HEK293 (cell line): ENCODE results near the gene ETNK1.

Experiments used
- ZNF501 ChIP-seq: fragments of 450-650 bp; formaldehyde crosslinking; IDR thresholded peaks from 2 replicates; pipeline ENCODE4 v1.5.1; 2016; ENCODE audit warnings: missing biosample characterization, missing genetic modification characterization
- ZNF660 ChIP-seq: fragments of 450-650 bp; IDR thresholded peaks from 2 replicates; pipeline ENCODE4 v1.5.1; 2018; ENCODE audit warnings: missing biosample characterization, mild to moderate bottlenecking, missing genetic modification characterization

DNA sequence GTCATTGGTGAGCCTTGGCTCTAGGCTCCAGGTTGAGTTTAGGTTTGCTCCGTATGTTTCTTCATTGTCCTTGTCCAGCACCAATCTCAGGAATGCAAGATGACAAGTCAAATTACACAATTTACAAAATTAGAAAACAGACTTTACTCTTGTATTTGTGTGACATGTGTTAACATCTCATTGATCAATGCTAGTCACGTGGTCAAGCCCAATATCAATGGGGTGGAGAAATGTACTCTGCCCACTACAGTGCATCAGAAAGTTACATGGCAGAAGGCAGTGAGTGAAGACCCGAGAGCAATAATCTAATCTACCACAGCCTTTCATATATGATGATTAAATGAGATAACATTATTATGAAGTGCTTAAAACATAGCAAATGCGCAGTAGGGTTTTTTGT lies 94.8 kb downstream of the ETNK1 start:
- TF ChIP-seq ZNF660 (tag by site-specific recombination) (no peak), ZNF501 (tag by site-specific recombination) (no peak)
